T-helper 2 cell treated with Interferon-gamma antibody and Interleukin-4, amounts not matched to agents 5 μg/mL and 100 μg/mL, for 36 hours (primary cell): ENCODE results near the gene RNF144B.
"Not testable (repeated sequence)": the region's sequence is repeated elsewhere in the genome, so short reads cannot be mapped to it uniquely, and the experiment has no call there.

Source experiments
- DNase-seq: peaks from one replicate; pipeline ENCODE4 v3.0.0; 2021; ENCODE audit warnings: low spot score
- H3K27ac Mint-ChIP-seq: one replicate; pipeline ENCODE4 v1.8.0; 2021; ENCODE audit warnings: mild to moderate bottlenecking, mixed read lengths
- H3K27me3 Mint-ChIP-seq: one replicate; pipeline ENCODE4 v1.8.0; 2021; ENCODE audit warnings: low read depth, mixed read lengths
- H3K36me3 Mint-ChIP-seq: one replicate; pipeline ENCODE4 v1.8.0; 2021; ENCODE audit warnings: low read depth, mixed read lengths
- H3K4me1 Mint-ChIP-seq: one replicate; pipeline ENCODE4 v1.8.0; 2021; ENCODE audit warnings: low read depth, mixed read lengths
- H3K4me3 Mint-ChIP-seq: one replicate; pipeline ENCODE4 v1.8.0; 2022; ENCODE audit warnings: mild to moderate bottlenecking, moderate library complexity, mixed read lengths
- H3K9me3 Mint-ChIP-seq: one replicate; pipeline ENCODE4 v1.8.0; 2021; ENCODE audit warnings: mixed read lengths

Gene RNF144B

GRCh38 chr6:18359237-18359885, 27.8 kb upstream of the RNF144B start:
- Mint-ChIP-seq H3K9me3 (peaks cover 7% of the 10 kb centered on the region), H3K27me3 (peaks cover 6% of the 10 kb centered on the region), H3K4me1 (no peaks in the 10 kb centered on the region), H3K4me3 (no peak overlapping the region), H3K27ac (no peak overlapping the region), H3K36me3 (no peaks in the 10 kb centered on the region)
- DNase-seq, result no peak

- Mint-ChIP-seq H3K27ac (no peak overlapping the region), H3K4me3 (no peak overlapping the region), H3K27me3 (peaks cover 3% of the 10 kb centered on the region), H3K36me3 (no peaks in the 10 kb centered on the region), H3K4me1 (no peaks in the 10 kb centered on the region), H3K9me3 (peaks cover 7% of the 10 kb centered on the region)
- DNase-seq, result no peak
Measured at GRCh38 chr6:18360188-18360587, 27.0 kb upstream of the RNF144B start.

GRCh38 chr6:18362058-18362561, 25.0 kb upstream of the RNF144B start:
- H3K27ac Mint-ChIP-seq, result no peak overlapping the region
- no peaks in the 10 kb centered on the region for H3K27me3 Mint-ChIP-seq
- no peak overlapping the region for H3K4me3 Mint-ChIP-seq
- no peaks in the 10 kb centered on the region for H3K4me1 Mint-ChIP-seq
- no peak for DNase-seq
- peaks cover 7% of the 10 kb centered on the region for H3K9me3 Mint-ChIP-seq
- H3K36me3 Mint-ChIP-seq, result no peaks in the 10 kb centered on the region

GRCh38 chr6:18363746-18364145, 23.4 kb upstream of the RNF144B start:
- DNase-seq, result no peak
- Mint-ChIP-seq H3K9me3 (no peaks in the 10 kb centered on the region), H3K27me3 (no peaks in the 10 kb centered on the region), H3K27ac (no peak overlapping the region), H3K4me3 (no peak overlapping the region), H3K36me3 (no peaks in the 10 kb centered on the region), H3K4me1 (no peaks in the 10 kb centered on the region)

- H3K4me1 Mint-ChIP-seq, DNase-seq, H3K27me3 Mint-ChIP-seq, H3K36me3 Mint-ChIP-seq, H3K4me3 Mint-ChIP-seq, H3K27ac Mint-ChIP-seq, H3K9me3 Mint-ChIP-seq: not testable (repeated sequence)
Measured at GRCh38 chr6:18364561-18364960, 22.6 kb upstream of the RNF144B start.

GRCh38 chr6:18367371-18367770, 19.8 kb upstream of the RNF144B start:
- peaks cover 3% of the 10 kb centered on the region for H3K27me3 Mint-ChIP-seq
- no peaks in the 10 kb centered on the region for H3K9me3 Mint-ChIP-seq
- H3K4me3 Mint-ChIP-seq, result no peak overlapping the region

GRCh38 chr6:18368277-18369105, 18.7 kb upstream of the RNF144B start:
- Mint-ChIP-seq H3K27ac (no peak overlapping the region), H3K27me3 (peaks cover 3% of the 10 kb centered on the region), H3K36me3 (no peaks in the 10 kb centered on the region), H3K4me3 (no peak overlapping the region), H3K4me1 (no peaks in the 10 kb centered on the region), H3K9me3 (no peaks in the 10 kb centered on the region)
- DNase-seq, result no peak

More at GRCh38 chr6:18367371-18367770, 19.8 kb upstream of the RNF144B start:
- Mint-ChIP-seq H3K27ac (no peak overlapping the region), H3K4me1 (no peaks in the 10 kb centered on the region), H3K36me3 (no peaks in the 10 kb centered on the region)
- DNase-seq, result no peak

- no peak overlapping the region for H3K27ac Mint-ChIP-seq
- no peak overlapping the region for H3K4me3 Mint-ChIP-seq
- H3K27me3 Mint-ChIP-seq, result peaks cover 3% of the 10 kb centered on the region
- no peaks in the 10 kb centered on the region for H3K9me3 Mint-ChIP-seq
- H3K36me3 Mint-ChIP-seq, result no peaks in the 10 kb centered on the region
- no peaks in the 10 kb centered on the region for H3K4me1 Mint-ChIP-seq
- DNase-seq, result no peak
Measured at GRCh38 chr6:18371010-18371409, 16.1 kb upstream of the RNF144B start.

GRCh38 chr6:18371656-18372055, 15.5 kb upstream of the RNF144B start:
- H3K4me3 Mint-ChIP-seq, result no peak overlapping the region
- H3K9me3 Mint-ChIP-seq, result no peaks in the 10 kb centered on the region
- H3K36me3 Mint-ChIP-seq, result no peaks in the 10 kb centered on the region
- peaks cover 3% of the 10 kb centered on the region for H3K27me3 Mint-ChIP-seq
- no peaks in the 10 kb centered on the region for H3K4me1 Mint-ChIP-seq
- no peak overlapping the region for H3K27ac Mint-ChIP-seq
- no peak for DNase-seq

- no peak overlapping the region for H3K4me3 Mint-ChIP-seq
- H3K27ac Mint-ChIP-seq, result no peak overlapping the region
- no peaks in the 10 kb centered on the region for H3K9me3 Mint-ChIP-seq
- DNase-seq, result no peak
- H3K4me1 Mint-ChIP-seq, result peaks cover 4% of the 10 kb centered on the region
- no peaks in the 10 kb centered on the region for H3K36me3 Mint-ChIP-seq
- peaks cover 11% of the 10 kb centered on the region for H3K27me3 Mint-ChIP-seq
Measured at GRCh38 chr6:18380158-18380836, 6.9 kb upstream of the RNF144B start.

GRCh38 chr6:18380851-18381250, 6.3 kb upstream of the RNF144B start:
- peaks cover 4% of the 10 kb centered on the region for H3K4me1 Mint-ChIP-seq

GRCh38 chr6:18383441-18383840, 3.7 kb upstream of the RNF144B start:
- Mint-ChIP-seq H3K27me3 (peaks cover 15% of the 10 kb centered on the region), H3K9me3 (no peaks in the 10 kb centered on the region)
- DNase-seq, result no peak

More at GRCh38 chr6:18380851-18381250, 6.3 kb upstream of the RNF144B start:
- no peaks in the 10 kb centered on the region for H3K9me3 Mint-ChIP-seq
- no peak overlapping the region for H3K27ac Mint-ChIP-seq
- no peak overlapping the region for H3K4me3 Mint-ChIP-seq
- no peak for DNase-seq
- H3K36me3 Mint-ChIP-seq, result no peaks in the 10 kb centered on the region
- H3K27me3 Mint-ChIP-seq, result peaks cover 11% of the 10 kb centered on the region

GRCh38 chr6:18384621-18385020, 2.5 kb upstream of the RNF144B start:
- DNase-seq, result no peak
- Mint-ChIP-seq H3K36me3 (no peaks in the 10 kb centered on the region), H3K4me3 (no peak overlapping the region), H3K4me1 (peaks cover 23% of the 10 kb centered on the region), H3K9me3 (no peaks in the 10 kb centered on the region), H3K27ac (no peak overlapping the region), H3K27me3 (peaks cover 10% of the 10 kb centered on the region)

More at GRCh38 chr6:18383441-18383840, 3.7 kb upstream of the RNF144B start:
- no peaks in the 10 kb centered on the region for H3K36me3 Mint-ChIP-seq
- no peak overlapping the region for H3K4me3 Mint-ChIP-seq
- peaks cover 20% of the 10 kb centered on the region for H3K4me1 Mint-ChIP-seq
- H3K27ac Mint-ChIP-seq, result no peak overlapping the region
